HL-60 (cell line): ENCODE measurements around the gene CD226.

Experiments used
- CTCF ChIP-seq: IDR thresholded peaks from one replicate; pipeline ENCODE4 v1.5.1; 2011; ENCODE audit warnings: low read length, control low read depth, inconsistent platforms; ENCODE audit not compliant: insufficient read depth
- POLR2AphosphoS5 ChIP-seq: IDR thresholded peaks from 2 replicates; pipeline ENCODE4 v1.6.1; 2012; ENCODE audit warnings: low read depth

GRCh38 chr18:69996951-69997798 is 49.5 kb upstream of the CD226 start:
- TF ChIP-seq POLR2AphosphoS5 (no peak), CTCF (no peak)
